Measurements from ENCODE around the gene ZFC3H1. TPM values are rescaled to one million over a fixed set of nuclear protein-coding genes. Genes with fewer than 3 reads are reported as not detected.

The ZFC3H1 gene, protein sequence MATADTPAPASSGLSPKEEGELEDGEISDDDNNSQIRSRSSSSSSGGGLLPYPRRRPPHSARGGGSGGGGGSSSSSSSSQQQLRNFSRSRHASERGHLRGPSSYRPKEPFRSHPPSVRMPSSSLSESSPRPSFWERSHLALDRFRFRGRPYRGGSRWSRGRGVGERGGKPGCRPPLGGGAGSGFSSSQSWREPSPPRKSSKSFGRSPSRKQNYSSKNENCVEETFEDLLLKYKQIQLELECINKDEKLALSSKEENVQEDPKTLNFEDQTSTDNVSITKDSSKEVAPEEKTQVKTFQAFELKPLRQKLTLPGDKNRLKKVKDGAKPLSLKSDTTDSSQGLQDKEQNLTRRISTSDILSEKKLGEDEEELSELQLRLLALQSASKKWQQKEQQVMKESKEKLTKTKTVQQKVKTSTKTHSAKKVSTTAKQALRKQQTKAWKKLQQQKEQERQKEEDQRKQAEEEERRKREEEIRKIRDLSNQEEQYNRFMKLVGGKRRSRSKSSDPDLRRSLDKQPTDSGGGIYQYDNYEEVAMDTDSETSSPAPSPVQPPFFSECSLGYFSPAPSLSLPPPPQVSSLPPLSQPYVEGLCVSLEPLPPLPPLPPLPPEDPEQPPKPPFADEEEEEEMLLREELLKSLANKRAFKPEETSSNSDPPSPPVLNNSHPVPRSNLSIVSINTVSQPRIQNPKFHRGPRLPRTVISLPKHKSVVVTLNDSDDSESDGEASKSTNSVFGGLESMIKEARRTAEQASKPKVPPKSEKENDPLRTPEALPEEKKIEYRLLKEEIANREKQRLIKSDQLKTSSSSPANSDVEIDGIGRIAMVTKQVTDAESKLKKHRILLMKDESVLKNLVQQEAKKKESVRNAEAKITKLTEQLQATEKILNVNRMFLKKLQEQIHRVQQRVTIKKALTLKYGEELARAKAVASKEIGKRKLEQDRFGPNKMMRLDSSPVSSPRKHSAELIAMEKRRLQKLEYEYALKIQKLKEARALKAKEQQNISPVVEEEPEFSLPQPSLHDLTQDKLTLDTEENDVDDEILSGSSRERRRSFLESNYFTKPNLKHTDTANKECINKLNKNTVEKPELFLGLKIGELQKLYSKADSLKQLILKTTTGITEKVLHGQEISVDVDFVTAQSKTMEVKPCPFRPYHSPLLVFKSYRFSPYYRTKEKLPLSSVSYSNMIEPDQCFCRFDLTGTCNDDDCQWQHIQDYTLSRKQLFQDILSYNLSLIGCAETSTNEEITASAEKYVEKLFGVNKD (N-terminal part only)
- 99.2 TPM for total RNA-seq

DNA sequence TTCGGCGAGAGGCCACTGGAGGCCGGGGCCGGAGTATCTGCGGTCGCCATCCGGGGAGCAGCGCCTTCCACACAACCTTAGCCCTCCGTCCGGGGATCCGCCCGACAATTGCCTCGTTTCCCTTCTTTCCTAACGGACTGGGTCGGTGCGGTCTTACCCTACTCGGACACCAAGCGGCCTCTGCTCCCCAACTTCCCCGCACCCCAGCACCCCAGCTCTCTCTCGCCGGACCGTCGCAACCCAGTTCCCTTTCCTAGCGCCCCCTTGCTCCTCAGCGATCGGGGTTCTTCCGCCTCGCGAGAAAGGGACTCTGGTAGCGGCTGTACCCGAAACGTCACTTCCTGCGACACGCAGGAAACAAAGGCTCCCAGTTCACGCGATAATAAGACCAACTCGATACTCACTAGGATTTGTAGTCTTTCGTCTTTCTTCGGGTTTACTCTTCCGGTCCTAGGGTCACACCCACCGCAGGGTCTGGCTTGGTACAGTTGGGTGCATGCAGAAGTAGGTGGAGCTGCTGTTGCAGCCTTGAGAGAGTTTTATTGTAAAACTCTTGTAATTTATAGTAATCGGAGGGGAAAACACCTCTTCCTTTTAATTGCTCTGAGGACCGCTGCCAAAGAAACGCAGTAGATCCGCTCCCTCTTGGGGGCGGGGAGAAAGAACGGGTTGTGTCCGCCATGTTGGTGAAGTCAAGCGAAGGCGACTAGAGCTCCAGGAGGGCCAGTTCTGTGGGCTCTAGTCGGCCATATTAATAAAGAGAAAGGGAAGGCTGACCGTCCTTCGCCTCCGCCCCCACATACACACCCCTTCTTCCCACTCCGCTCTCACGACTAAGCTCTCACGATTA is at the start of gene ZFC3H1, which contains the start of gene THAP2:
ZFC3H1 (minus strand) TSS at position 288 of the 850 bp plus-strand sequence; CDS start at position 50, 238 bp downstream.
THAP2 (plus strand) TSS at position 741 of the 850 bp plus-strand sequence. CDS start 209 bp downstream, outside the sequence.

DNA sequence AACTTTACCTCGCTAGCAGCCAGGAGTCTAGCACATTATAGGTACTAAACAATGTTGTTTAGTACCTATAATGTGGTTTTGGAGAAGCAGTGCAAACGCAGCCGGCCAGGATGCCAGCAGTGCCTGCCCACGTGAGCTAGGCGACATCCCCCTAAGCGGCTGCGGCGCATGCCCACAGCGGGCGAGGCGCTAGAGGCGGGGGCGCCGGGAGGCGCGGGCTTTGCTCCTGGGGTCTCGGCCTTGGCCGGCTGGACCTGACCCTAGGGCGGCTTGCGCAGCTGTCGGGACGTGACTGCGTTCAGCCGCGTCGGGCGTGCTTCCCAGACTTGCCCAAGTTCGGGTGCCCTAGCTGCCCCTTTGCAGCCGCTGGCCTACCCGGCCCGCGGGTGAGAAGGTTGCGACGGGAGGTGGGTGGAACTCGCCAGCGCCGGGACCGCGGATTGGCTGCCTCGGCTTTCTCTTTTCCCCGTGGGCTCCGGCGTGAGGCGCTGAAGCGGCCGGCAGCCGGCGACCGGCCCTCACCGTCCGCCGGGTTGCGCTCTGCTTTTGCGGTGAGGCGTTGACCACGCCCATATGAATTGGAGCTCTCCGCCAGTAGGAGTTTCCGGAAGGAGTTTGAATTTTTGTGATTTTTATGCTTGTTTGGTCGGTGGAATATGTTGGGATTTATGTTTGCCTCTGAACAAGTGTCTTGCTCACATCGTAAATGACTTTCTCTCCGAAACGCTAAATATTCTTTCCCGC is 22.4 kb upstream of the ZFC3H1 start, which contains the start of gene TMEM19:
TMEM19 (plus strand) TSS at position 169 of the 744 bp plus-strand sequence. CDS start 599 bp downstream, outside the sequence.

Small RNA genes lying within 50 kb of the gene (small RNA-seq; reads per million reads assigned to genes)
- gene RF00560 (ENCODE audit: low replicate concordance) = not detected

Other genes with a start within 250 kb of the ZFC3H1 start
- gene LGR5, start 224.1 kb downstream of the ZFC3H1 start, total RNA-seq = 0.31 TPM
- gene THAP2, start 453 bp upstream of the ZFC3H1 start, total RNA-seq = 34.4 TPM
- 47.9 TPM for gene TMEM19, start 22.2 kb upstream of the ZFC3H1 start, total RNA-seq
- gene RAB21, start 91.0 kb upstream of the ZFC3H1 start, total RNA-seq = 15.7 TPM
- gene TBC1D15, start 175.9 kb upstream of the ZFC3H1 start, total RNA-seq = 48.2 TPM